ENCODE results near the gene KIAA2012.

The KIAA2012 gene

DNA sequence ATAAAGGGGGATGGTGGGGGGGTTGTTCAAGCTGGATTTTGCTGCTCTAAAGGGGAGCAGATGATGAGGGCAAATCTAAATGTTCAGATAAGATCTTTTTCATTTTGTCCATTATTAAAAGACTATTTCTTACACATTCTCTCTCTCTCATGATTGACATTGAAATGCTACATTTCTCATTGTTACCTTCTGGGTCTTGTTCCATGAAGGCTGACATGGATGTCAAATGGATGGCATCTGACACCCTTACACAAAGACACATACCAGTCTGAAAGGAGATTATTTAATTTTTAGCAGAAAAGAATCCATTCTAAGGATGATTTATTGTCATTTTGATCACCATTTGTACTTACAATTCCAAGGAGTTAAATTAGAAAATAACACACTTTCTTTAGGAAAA lies 28.3 kb upstream of the KIAA2012 start:
- no peak for DNase-seq

DNA sequence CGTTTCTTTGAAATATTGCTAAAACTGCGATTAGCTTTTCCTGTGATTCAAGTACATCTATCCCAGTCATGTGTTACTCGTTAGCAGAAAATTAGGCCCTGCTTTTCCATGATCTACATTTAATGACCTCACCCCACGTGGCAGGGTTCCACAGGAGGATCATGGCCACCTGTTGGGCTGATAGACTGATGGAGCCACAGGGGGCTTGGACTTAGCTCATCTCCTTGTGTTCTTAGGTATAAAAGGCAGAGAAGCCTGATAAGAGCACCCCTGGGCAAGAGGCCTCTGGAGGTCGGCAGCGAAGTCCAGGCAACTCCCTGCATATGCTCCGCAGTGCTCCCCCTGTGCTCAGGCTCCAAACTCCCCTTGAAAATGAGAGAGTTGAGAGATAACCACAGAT lies 26.5 kb upstream of the KIAA2012 start:
- no peak for DNase-seq

DNA sequence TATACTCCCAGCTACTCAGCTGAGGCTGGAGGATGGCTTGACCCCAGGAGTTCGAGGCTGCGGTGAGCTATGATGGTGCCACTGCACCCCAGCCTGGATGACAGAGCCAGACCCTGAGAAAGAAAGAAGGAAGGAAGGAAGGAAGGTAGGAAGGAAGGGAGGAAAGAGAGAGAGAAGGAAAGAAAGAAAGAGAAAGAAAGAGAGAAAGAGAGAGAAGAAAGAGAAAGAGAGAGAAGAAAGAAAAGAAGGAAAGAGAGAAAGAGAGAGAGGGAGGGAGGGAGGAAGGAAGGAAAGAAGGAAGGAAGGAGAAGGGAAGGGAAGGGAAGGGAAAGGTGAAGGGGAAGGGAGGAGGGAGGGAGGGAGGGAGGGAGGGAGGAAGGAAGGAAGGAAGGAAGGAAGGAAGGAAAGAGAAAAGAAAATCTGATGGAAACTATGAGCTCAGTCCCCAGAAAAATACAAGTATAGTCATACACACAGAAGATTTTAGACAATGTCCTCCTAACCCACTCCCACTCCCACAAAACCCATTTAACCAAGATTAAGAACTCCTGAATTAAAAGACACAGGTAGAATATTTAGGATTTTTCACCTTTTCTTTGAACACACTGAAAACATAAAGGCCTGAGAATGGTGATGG lies 23.8 kb upstream of the KIAA2012 start:
- no peak for DNase-seq

DNA sequence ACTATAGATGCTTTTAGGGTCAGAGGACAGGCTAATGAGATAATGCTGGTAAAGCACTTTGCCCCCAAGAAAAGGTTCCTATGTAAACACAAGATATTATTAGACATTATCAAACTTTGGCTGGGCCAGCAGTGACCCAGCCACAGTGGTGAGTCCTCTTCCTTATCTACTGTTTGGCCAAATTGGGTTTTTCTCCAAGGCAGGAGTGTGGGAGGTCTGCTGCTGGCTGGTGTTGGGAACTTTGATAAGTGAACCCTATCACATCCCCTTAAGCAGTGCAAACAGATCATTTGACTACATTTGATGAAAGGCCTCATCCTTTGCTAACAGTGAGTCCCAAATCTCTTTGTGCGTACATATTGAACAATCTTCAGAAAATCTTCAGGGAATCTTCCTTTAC lies 23.2 kb upstream of the KIAA2012 start:
- no peak for DNase-seq

DNA sequence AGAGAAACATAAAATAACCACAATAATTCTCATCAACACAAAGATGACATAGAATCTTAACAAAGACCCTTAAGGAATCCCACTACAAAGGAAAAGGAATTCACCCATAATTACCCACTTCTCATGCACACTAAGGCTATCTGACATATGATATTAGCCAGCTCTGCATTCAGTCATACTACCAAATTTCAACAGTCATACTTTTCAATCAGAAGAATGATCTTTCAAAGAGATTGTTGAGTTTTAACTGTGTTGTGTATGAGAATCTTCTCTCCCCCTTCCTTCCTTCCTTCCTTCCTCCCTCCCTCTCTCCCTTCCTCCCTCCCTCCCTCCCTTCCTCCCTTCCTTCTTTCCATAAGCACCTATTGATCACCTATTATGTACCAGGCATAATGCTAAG lies 22.4 kb upstream of the KIAA2012 start:
- DNase-seq: no peak

DNA sequence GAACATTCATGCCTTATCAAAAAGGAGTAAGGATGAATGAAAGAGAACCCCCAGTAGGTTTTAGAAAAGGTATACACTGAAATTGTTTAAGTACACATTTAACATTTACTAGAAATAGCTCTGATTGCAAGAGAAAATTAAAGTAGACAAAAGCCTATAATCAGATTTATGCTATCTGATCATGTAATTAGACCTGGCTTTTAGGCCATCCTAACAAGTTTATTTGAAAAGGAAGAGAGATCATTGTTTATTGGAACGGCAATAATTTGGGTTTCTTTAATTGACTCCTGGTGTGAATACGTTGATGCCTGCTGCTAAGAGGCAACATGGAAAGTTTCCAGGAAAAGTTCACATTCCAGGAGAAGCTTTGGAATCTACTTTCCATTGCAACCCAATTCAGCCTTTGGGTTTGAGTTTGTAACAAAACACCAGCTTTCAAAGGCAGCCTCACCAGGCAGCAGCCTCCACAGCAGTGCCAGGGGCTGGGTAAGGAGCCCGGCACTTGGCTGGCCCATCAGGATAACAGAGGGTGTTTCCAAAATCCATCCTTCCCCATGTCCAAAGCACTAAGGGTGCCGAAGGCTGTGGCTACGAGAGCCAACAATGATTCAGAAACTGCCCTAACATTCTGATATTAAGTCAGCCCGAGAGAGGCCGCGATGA lies 21.4 kb upstream of the KIAA2012 start:
- no peak for DNase-seq

DNA sequence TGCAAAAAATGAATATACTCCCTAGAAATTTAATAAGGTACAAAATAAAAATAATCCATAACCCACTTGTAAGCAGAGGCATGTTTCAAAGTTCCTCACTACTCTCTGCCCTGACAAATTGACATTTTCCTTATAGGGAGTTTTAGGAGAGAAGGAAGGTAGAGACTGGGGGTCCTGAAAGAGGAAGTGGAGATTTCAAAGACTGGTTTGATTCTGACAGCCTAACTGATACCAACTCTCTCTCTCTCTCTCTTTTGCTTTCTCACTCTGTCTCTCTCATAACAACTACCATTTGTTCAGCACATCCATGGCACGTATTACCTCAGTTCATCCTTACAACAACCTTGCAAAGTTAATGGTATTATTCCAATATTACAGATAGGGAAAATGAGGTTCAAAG lies 20.8 kb upstream of the KIAA2012 start:
- DNase-seq: no peak

DNA sequence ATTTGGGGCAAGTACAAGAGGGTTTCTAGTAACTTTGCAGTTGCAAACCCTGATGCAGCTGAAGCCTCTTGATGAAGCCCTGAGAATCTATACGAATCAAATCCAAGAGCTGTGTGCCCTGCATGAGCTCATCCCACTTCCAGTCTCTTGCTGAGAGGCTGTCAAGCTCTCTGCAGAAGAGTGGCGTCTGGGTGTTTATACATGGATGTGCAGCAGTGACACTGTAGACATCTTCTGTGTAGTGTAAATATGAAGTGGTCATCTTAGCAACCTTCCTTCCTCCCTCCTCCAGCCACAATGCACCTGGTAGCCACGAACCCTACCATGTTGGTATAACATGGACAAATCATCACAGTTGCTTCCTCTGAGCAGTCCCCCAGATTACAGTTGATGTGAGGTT lies 18.4 kb upstream of the KIAA2012 start:
- DNase-seq: no peak

DNA sequence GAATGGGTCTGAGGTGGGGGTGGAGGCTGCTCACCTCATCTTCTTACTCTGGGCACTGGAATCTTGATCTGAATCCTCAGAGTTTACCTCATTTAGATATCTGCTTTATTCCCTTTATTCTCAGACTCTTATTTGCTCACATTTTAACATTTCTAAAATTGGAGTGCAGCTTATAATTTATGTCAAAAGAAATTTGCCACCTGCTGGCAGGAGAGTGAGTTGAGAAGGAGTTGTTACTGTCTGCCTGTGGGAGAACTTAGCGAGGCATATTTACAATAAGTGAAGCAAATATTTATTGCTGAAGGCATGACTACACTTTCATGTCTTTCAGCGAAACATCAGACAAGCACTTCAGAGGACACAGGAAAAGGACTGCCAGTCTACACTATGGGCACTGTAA lies 16.4 kb upstream of the KIAA2012 start:
- no peak for DNase-seq

DNA sequence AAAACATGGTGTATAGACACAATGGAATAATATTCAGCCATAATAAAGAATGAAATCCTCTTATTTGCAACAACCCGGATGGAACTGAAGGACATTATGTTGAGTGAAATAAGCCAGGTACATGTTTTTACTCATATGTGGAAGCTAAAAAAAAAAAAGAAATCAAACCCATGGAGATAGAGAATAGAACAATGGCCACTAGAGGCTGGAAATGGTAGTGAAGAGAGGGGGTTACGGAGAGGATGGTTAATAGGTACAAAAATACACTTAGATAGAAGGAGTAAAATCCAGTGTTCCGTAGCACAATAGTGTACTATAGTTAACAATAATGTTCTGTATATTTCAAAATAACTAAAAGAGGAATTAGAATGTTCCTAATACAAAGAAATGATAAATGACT lies 12.8 kb upstream of the KIAA2012 start:
- no peak for DNase-seq

DNA sequence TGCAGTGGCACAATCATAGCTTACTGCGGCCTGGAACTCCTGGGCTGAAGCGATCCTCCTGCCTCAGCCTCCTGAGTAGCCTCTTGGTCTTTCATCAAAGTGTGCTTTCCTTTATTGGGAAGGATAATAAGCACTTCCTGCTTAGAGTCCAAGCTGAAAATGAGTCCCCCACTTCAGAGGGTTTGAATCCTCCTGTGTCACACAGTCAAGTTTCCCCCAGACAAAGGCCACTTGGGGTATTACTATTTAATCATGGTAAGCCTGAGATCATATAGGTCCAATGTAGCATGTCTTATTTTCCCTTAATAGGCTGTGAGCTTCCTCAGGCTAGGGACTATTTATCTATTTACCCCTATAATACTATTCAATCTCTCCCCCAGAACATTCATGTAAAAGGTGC lies 11.4 kb upstream of the KIAA2012 start:
- no peak for DNase-seq

DNA sequence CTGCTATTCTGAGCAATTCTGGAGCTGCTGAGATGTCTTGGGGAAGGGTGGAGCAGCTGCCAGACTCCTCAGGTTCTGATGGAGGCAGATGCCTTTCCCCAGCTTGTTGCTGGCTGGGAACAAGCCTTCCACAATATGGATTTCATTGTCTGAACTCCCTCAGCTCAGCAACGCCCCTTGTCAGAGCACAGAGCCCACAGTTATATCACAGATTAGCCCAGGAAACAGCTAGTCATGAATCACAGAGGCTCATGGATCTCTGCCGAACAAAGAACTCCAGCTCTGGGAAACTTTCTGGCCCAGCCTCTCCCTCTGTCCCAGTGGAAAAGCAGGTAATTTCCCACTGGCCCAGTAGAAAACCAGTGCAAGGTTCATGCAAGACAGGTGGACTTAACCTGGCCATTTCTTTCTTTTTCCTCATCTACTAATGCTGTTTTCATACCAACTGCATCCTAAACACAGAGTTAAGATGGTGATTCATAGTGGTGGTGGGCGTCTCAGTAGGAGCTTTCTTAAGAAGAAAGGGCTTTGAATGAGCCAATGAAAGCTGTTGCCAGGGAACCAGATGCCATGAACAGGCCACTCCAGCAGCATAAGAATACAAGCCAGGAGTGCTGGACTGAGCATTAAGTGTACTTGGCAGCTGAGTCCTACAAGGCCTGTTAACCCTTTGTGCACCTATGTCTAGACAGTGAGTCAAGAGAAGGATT lies 8.7 kb upstream of the KIAA2012 start:
- DNase-seq: peak; percentile 76

DNA sequence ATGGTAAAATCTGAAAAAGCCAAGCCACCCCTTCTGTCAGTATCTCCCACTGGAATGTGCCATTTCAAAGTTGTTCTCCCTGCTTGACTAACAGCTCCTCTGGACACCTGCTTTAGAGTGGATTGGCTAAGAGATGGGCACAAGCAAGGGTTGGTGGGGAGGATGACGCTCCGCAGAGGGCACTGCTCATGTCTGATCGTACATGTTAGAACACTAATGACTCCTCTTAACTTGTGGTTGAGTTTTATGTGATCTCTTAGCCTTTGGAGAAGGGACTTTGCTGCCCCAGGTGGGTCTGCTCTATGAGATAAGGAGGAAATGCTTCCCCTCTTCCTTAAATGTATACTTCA lies 8.2 kb upstream of the KIAA2012 start:
- no peak for DNase-seq

DNA sequence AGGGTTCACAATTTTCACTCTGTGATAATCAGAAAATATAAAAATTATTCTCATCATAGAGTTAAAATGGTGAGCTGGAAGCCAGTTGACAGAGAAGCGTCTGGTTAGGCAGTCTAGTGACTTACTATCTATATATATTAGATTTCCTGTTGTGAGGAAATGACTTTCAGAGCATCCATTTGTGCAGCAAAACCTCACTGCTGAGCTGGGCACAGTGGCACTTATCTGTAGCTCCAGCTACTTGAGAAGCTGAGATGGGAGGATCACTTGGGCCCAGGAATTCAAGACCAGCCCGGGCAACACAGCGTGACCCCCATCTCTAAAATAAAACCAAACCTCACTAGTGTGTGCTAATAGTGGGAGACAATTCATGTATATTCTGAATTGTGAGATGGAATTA lies 7.2 kb upstream of the KIAA2012 start:
- DNase-seq: no peak

DNA sequence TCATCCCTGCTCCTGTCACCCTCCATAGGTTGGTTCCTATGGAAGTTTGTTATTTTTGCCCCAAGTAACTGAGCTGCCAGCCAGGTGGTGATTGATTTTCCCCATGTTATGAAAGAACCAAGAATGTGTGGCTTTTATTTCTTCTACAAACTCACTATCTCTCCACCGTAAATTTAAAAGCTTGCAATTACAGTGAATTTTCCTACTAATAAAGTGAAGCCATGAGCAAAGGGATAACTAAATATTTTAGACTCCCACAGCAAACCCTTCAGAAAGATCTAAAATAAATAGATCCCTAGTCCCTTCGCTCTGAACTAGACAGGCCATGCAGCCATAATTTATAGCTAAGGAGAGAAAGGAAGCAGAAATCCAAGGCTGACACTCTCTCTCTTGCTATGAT lies 6.2 kb upstream of the KIAA2012 start:
- DNase-seq: no peak

DNA sequence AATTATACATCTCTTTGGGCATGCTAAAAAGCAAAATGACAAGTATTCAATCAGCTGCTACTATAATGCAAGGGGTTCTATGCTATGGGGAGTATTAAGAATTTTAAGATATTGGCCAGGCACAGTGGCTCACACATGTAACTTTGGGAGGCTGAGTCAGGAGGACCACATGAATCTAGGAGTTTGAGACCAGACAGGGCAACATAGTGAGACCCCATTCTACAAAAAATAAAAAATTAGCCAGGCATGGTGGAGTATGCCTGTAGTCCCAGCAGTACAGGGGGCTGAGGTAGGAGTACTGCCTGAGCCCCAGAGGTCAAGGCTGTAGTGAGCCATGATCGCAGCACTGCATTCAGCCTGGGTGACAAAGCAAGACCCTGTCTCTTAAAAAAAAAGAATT lies 5.5 kb upstream of the KIAA2012 start:
- DNase-seq: no peak

DNA sequence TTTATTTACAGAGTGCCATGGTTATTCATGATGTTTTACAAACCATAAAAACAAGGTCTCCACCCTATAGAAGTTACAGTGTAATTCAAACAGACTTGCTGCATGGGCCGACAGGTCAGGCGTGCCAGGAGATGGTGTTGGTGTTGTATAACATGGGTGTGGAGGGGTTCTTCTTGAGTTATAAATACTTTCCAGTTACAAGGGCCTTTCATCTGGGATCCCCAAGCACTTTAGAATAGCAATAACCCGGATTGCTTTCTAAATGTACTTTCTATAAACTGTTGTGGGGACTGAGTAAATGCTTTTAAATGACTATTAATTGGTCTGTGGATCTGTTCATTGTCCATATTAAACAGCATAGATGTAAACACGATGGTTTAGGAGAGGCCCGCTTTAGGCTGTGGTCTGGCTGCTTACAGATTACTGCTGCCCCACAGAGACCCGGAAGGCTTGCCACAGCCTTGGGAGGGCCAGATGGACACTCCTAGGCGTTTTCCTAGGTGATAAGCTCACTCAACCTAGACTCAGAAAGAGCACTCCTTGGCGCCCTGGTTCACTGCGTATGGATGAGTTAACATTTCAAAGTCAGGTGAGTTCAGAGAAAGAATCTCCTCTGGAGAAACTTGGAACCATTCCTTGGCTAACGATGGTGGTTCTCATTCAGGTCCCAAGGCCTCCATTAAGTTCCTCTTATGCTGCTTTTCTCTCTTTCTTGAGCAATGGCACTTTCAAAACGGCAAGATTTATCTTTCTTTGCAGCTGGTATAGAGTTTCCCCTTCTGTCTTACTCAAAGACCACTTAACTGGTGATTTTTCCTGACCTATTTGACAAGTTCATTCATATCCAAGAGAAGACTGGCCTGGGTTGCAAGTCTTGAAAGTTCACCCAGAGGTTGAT lies 3.6 kb upstream of the KIAA2012 start:
- DNase-seq: no peak

DNA sequence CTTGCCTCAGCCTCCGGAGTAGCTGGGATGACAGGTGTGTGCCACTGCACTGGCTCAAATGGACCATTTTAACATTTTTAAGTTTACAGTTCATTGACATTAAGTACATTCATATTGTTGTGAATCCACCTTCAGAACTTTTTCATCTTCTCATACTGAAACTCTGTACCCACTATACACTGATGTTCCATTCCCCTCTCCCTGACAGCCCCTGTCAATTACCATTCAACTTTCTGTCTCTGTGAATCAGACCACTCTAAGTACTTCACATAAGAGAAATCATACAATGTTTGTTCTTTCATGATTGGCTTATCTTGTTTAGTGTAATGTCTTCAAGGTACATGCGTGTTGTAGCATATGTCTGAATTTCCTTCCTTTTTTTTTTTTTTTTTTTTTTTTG lies 1.9 kb upstream of the KIAA2012 start:
- DNase-seq: no peak

DNA sequence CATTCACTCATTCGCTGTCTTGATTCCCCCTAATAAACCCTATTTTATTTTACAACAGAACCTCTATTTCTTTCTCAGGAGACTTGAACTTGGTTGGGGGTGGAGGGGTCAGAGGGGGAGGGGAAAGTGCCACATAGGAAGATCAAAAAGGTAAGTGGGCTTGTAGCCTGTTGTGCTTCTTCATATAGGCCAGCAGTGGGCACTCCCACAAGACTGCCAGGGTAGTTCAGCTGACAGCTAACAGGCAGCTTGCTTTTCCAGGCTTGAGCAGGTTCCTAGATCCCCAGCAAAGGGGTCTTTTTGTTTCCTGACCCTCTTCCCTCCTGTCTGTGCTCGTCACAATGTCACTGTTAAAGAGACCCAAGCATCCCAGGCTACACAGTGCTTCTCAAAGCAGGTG lies 829 bp upstream of the KIAA2012 start:
- DNase-seq: no peak

DNA sequence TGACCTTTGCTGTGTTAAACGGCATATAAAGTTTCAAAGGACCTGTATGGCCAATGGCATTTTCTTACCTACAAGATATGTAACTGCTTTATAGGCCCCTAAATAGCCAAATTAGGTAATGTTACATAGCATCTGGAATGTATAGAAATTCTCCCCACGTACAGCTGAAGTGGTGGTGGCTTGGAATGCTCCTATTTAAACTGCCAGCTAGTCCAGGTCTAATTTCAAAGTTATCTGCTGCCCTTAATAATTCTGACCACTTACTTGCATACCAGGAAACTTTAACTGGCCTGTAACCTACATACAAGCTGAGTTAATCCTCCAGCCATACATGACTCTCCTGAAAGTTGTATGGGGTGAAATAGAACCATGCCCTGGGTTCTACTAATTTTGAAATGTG lies 1.3 kb downstream of the KIAA2012 start:
- no peak for DNase-seq

DNA sequence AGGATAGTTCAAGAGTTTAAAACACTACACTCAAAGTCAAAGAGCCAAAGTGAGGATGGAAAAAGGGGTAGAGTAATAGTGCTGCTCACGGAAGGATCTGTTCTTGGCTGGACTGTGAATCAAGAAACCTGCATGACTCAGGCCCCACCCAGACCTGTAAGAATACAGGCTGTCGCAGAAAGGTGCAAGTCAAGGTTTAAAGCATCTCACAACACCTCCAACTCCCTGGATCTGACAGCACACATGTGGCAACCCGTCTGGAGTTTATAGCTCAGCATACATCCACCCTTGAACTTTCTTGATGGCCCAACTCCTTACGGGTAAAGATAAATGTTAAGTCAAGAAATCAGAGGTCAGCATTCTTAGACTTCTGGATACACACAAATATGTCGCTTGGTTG lies 6.3 kb downstream of the KIAA2012 start:
- no peak for DNase-seq

DNA sequence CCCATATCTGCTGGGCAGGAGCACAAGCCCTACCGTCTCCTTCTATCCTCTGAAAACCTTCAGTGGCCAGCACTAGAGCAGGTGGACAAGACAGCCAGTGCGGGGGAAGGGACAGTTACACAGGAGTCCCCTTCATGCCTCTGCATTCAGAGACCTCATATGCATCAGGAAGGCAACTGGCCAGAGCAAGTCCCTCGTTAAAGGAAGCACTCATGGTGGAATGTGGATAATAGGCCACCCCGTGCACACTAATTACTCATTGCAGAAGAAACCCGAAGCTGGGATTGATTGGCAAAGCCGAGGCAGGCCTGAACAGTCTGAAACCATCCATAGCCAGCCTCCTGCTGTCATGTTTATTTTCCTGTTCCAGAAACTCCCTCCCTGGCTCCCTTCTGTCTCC lies 11.2 kb downstream of the KIAA2012 start:
- DNase-seq: peak; percentile 46

DNA sequence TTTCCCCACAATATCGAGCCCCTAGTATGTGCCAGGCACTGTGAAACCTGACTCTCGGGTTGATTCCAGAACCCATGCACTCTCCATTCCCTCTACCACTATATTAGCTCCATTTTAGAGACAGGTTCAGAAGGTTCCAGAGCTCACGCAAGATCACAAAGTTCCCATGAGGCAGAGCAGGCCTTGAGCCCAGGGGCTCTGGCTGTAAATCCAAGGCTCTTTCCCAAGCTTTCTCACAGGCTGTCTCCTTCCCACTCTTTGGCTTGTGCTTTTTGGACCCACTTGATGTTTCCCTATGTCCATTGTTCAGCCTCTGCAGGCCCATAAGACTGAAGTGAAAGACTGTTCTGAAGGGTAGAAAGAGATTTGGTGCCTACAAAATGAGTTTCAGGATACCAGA lies 15.7 kb downstream of the KIAA2012 start:
- no peak for DNase-seq

DNA sequence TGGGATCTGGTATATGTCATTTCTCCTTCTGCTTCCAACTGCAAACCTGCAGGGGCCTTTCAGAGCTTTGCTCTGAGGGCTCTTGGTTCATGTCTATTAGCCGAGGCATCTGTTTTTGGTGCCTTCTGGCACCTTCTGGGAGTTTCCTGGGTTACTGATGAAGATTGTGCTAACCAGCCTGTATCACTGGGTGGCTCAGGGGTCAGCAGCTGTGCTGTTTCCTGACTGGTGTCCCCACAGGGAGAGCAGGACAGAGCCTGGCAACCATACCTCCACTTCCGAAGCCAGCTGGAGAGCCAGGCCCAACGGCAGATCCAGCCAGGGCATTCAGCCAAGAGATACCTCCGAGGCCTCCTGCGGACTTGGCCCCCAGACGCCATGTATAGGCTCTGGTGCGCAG lies 17.5 kb downstream of the KIAA2012 start:
- no peak for DNase-seq

All from retina (tissue), 1 donor.